HG03159 (cell line): Measurements from ENCODE around the gene GRID1.

Source experiments
- ATAC-seq: cut with Tn5 transposase; IDR thresholded peaks from one replicate; pipeline ENCODE4 v1.9.1; 2021; ENCODE audit warnings: mild to moderate bottlenecking, moderate library complexity; ENCODE audit not compliant: unreplicated experiment

The GRID1 gene

DNA sequence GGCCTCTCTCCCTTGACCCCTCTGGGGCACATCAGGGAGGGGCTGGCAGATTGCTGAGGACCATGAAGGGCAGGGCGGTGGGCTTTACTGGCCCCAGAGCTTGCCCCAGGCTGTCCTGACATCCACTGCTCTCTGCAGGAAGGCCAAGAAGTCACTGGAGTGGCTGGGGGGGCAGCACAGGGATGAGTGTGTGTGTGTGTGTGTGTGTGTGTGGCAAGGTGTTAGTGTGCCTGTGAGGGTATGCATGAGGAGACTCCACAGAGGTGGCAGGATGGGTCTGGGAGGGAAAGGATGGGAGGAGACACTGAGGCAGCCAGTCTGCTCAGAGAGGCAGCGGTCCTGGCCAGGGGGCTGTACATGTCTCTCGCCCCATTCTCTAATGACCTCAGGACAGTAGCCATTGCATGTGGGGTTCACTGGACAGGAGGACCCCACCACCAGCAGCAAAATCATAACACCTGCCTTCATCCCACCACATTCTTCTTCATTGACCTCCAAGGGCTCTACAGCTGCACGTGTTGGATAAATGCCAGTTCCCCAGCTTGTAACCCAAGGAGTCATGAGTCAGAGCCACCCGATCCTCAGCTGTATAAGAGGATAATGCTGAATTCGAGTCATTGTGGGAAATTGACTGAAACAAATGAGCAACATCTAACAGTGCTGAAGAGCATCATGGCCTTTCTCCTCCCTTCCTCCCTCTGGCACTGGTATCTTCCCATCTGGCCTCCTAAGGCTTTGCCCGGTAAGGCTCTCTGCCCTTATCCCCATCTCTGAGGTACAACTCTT lies 720.5 kb downstream of the GRID1 start:
- no peak for ATAC-seq

DNA sequence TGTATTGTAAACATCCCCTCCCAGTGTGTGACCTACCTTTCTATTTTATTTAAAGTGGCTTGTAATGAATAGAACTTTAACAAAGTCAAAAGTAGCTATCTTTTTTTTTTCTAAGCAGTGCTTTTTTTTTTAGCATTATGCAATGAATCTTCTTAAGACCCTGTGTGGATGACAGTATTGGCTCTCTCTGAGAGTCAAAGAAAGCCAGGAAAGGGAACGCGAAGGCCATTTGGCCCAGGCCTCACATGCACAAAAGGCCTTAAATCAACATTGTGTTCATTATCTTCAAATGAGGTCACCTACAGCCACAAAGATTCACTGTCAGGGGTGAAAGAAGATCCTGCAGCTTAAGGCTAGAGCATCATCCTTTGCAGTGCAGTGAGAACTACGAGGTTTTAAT lies 721.5 kb downstream of the GRID1 start:
- no peak for ATAC-seq

DNA sequence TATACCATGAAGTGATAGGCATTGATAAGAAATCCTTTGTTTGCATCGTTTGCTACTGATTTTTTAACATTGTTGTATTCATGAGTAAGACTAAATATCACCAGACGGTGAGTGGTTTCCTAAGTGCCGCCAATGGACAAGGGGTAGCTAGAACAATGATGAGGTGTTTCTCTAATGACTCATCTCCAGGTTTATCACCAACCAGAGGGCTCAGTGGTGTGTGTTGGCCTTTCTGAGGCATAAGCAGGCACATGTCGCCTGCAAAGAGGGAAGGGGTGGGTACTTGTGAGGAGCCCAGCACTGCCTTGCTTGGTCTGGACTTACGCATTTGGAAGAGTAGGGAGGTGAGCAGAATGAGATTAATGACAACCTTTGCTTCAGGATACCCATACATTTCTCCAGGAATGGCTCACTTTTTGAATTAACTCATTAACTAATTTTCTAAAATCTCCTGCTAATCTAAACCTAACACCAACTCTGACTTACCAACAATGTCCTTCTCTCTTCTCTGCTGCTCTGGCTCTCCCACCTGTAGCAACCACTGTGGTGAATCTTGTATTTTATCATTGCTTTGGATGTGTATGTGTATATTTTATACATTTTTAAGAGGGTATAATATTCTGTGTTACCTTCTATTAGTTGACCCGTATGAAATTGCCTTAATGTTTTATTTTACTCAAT lies 722.6 kb downstream of the GRID1 start:
- no peak for ATAC-seq

DNA sequence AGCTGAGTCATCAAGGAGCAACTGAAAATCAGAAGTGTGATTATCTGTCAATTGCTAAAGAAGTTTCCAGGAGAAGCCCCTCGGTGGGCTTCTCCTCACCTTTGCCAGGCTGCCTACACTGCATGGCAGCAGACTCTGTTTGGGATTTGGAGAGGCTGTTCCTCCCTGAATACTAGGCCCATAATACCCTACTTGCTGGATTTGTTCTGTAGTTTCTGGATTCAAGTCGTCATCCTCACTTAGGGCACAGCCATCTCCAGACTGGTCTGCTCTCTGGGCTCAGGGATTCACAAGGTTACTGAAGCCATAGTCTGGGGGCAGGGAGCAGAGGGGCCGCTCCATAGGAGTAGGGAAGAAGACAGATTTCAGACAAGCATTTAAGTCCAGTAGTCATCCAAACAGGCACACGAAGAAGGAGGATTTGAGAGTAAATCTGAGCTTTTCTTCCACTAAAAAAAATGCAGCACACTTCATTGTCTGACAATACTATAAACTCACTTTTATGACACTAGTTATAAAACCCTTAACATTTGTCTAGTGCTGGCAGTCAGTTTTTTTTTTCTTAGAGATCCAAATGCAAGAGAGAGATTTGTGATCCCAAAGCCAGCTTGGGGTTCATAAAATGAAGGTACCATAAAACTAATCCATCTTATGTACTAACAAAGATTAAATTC lies 723.3 kb downstream of the GRID1 start:
- ATAC-seq, result no peak

DNA sequence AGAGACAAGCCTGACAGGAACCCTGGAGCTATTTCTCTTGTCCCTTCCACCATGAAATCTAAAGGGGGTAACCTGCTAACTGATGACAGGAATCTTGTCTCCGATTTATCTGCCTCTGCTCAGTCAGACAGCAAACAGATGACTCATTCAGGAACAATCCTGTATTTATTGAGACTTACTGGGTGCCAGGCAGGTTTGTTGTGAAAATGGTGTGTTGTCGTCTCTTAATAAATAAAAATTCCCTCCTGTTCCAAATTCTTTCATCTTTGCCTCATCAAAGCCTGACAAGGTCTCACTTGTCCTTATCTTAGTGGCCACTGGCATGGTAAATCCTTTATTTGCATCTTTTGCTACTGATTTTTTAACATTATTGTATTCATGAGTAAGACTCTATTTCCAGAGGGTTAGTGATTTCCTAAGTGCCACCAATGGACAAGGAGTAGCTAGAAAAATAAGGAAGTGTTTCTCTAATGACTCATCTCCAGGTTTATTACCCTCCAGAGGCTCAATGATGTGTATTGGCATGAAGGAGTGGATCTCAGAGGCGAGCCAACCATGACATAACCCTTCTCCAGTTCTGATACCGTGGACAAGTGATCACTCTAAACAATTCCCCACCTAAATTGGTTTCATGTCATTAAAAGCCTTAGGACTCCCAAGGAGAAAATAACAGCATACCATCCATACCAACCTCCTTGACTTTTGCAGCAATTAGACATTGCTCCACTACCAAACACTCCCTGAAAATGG lies 724.0 kb downstream of the GRID1 start:
- ATAC-seq, result no peak

DNA sequence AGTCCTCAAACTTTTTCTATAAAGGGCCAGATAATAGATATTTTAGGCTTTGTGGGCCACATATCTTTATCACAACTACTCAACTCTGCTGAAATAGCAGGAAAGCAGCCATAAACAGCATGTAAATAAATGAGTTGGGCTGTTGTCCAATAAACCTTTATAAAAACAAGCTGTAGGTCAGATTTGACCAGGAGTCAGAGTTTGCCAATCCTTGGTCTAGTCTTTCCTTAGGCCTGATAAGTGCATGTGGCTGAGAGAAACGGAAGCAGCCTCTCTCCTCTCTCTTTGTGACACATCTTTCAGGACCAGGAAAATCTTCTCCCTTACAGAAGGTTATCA lies 724.5 kb downstream of the GRID1 start:
- ATAC-seq, result no peak

DNA sequence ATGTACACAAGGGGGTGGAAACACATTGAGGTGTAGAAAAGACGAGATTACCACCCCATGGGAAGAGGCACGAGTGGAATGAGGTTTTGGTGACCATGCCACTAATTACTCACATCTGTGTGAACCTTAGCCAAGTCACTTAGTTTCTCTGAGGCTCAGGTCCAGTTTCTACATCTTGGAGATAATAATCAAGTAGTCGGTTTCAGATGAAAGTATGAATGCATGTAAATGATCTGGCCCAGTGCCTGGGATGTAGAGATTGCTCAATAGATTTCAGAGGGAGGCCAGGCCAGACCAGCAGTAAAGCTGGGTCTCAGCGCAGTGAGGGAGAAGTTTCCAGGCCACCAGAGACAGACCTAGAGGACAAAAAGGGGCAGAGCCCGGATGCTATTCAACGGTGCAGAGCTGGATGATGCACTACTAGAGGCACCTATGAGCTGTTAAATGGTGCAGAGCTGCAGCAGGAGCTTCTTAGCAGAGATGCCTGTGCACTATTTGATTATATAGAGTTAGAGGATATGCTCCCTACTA lies 725.1 kb downstream of the GRID1 start:
- no peak for ATAC-seq

DNA sequence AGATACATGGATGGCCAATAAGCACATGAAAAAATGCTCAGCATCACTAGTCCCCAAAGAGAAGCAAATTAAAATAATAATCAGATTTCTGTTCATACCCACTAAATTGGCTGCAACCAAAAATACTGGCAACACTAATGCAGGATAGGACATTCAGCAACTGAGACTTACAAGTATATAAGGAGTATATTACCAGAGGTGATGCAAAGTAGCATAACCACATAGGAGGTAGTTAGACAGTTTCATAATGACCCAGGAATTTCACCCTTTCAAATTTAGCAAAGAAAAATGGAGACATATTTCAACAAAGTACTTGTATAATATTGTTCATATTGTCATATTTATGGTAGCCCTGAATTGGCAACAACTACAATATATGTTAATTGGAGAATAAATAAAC lies 727.8 kb downstream of the GRID1 start:
- no peak for ATAC-seq

DNA sequence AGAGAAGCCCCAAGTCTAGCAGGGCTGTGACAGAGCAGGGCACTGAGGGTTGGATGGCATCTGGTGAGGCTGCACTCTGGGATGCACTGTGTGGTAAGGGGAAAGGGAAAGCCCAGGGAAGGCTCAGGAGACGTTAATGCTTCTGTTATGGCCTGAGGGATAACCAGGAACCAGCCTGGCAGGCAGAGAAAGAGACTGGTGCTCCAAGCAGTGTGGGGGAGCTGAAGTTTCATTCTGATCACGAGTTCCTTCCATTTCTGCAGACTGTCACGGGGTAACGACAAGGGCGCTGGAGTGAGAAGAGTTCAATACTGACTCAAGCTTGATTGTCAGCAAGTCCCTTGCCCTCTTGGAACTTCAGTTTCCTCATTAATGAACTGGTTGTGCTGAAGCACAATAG lies 730.9 kb downstream of the GRID1 start:
- no peak for ATAC-seq

DNA sequence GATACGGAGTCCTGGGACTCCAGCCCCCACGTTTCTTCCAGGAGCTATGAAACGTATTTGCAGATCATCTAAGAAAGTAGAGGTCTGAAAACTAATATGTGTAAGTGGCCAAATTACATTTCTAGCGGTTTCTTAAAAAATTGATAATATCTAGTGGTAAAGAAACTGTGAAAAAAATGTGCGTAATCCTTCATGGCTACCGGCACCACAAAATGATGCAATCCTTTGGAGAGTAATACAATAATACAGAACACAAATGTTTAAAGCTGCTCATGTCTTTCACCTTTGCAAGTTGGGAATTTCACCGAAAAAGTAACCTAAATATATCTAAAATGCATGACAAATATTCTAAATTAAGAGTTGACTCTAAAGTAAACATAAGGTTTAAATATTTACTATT lies 742.1 kb downstream of the GRID1 start:
- no peak for ATAC-seq

DNA sequence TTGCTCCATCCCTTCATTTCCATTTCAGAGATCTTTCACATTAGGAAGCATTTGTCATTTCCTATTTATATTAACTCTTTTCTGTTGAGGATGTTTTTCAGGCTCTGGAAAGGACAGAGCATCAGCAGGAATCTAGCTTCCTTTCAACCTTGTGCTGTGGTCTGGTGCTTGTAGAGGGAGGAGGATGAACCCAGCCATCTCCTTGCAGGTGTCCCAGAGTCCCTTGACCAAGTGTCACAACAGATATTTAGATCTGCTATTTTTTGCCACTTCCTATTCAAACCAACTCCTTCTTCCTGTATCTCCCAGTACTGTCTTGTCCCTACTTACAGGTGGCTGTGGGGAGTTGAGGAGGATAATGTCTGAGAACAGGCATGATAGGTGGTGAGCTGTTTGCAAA lies 742.8 kb downstream of the GRID1 start:
- ATAC-seq, result no peak

DNA sequence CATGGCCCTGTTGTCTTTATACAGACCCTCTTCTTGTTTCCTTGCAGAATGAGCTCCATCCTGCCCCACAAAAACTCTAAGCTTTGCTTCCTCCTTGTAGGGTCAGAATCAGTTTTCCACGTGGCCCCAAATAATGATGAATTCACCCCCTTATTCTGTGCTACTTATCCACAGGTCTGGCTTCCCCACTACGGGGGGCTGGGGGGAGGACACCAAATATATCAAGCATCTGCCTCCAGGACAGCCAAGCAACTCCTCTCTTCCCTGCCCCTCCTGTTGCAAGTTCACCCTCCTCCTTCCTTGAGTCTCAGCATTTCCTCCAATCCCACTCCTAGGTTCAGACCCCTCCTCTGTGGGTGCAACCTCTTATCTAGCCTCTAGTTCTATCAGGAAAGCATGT lies 743.3 kb downstream of the GRID1 start:
- no peak for ATAC-seq

DNA sequence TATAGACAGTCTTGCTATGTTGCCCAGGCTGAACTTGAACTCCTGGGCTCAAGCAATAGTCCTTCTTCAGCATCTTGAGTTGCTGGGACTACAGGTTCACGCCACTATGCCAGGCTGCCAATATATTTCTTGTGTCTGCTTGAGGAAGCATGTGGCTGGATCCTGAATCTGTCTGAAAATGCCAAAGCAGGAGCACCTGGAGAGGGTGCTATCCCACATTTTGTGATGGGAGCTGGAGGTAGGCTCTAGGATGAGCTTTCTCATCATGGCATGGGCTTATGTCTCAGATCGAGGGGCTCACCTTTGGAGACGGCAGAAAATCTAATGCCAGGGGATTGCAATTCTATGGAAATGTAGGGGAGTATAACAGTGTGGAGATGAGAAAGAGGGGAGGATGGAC lies 744.2 kb downstream of the GRID1 start:
- no peak for ATAC-seq

DNA sequence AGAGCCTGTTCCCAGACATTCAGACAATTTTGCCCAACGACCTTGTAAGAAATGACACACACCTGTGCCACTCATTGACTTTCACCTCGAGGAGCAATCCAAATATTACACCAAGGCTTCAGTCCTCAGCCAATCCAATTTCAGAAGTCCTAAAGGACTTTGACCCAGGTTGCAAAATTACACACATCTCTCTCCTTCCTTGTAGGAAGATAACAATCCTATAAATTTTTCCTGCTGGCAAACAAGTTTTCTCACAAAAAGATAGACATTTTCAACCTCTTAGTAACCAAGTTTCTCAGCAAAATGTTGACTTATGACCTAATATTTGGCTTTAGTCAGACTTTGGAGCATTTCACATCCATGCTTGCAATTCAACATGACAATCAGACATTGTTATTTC lies 745.0 kb downstream of the GRID1 start:
- ATAC-seq, result no peak

DNA sequence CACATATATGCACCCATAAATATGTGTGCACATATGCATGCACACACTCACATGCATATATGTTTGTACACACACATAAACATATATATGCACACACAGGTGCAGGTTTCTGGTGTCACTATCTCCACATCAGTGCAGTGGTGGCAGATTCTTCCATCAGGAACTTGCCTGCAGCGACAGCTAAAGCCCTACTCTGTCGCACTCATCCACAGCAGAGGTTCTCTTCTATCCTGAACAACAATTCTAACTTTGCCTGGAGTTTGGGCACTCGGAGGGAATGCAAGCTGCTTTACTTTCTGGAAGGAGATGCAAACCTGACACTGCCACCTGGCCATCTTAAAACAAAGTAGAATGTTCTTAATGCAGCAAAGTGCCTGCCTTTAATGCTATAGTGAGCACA lies 745.8 kb downstream of the GRID1 start:
- ATAC-seq, result no peak

DNA sequence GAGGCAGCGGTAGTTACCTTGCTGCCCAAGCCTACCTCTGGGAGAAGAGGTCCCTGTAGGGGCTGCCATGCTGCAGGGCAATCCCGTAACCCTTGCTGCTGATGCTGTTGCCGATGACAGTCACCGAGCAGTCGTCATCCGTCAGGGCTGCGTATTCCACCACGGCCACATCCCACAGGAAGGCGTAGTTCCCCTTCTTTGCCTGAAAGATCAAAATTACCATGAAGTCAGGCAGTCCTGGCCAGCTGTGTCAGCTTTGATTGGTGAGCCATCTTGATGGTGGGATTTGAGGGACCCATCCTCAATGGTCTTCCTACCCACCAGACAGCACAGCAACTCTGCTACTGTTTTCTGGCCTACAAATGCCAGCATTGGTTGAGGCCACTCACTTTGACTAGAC lies 746.8 kb downstream of the GRID1 start:
- ATAC-seq, result no peak

DNA sequence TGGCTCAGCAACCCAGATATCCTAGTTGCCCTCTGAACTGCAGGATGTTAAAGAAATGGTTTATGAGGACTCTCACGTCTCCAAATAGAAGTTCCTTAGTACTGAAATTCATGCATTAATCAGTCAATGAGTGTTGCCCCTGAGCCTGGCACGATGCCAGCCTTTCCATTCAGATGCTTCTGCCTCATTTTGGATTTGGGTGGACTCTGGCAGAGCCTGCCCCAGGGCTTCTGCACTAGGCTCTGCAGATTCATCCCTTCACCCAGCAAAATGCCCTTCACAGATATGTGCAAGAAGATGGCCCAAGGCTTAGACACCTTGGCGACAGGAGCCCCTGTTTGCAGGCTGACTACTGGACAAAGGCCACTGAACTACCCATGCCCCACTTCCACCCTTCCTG lies 747.8 kb downstream of the GRID1 start:
- no peak for ATAC-seq

DNA sequence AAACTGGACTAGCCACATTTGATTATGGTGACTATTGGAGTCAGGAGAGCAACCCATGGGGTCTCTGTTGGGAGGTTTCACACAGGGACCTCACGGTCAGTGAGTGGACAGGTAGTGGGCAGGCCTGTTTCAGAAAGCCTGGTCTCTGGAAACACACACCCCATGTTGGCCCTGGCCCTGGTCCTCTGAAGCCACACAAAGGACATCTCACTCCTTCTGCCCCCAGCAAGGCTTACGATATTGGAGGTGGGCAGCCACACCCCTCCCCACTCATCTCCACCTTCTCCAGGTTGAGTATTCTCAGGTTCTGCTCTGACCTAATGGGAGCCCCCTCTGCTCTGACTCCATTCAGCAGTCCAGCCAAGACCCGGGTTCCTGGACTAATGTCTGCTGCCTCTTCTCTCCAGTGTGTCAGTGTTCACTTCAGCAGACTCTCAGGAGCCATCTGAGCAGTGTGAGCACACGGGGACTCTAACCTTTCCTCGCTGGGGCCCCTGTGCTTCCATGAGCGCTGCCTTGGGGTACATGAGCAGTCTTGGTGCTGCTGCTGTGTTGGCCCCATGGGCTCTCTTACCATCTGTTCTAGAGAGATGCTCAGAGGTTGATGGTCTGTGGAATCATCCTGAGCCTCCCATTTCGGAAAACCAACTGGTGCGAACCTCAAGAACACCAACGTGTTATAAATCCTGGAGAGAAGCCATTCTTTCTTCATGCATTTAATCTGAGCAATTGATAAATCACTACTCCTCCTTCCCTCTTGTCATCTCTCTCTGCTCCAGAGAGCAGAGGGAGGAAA lies 748.6 kb downstream of the GRID1 start:
- no peak for ATAC-seq

DNA sequence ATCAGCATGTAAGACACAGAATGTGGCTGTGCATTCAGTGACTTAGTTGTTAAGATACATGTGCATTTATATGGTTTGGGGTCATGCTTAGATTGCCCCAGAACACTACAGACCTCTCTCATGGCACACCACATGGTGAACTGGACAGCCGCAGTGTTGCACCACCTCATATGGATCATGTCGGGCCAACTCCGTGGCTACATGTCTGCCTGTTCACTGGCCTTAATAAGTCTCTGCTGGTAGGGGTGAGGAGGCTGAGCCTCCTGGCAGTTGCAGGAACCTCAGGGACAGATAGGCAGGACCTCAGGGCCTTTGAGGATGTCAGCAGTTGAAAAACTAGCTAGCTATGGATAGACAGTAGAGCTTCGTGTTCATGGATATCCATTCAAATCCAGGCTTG lies 751.0 kb downstream of the GRID1 start:
- ATAC-seq, result no peak

DNA sequence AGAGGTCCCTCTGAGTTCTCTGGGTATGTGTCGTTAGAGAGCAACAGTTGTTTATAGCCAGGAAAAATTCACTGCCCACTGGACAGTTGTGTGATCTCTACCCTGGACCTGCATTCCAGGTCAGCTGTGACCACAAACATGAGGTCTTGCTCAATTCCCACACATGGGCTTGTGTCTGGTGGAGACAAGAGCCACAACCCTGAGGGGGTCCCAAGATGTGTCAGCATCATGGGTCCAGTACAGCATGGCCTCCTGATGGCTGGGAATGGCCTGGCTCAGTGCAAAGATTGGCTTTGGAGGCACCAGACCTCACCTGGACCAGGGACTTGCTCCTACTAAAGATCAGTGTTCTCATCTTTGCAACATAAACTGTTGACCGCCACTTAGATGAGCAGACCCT lies 751.6 kb downstream of the GRID1 start:
- ATAC-seq, result no peak

DNA sequence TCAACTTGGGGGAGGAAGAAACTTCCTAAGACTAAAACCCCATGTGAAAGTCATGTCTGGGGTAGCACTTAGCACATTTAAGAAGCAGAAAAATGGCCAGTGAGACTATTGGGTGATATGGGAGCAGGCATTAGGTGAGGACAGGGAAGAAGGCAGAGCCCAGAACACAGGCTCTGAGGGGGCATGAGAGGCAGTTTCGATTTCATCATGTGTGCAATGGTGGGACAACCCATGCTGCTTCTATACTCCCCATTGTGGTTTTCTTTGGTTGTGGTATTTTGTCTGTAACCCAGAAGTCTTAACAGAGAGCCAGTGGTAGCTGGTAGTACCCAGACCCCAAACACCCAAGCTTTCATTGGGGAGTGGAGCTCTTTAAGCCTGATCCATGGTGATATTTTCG lies 752.0 kb downstream of the GRID1 start:
- no peak for ATAC-seq
